CD14-positive monocyte (primary cell): ENCODE measurements around the gene TLNRD1. TPM values are rescaled to one million over a fixed set of nuclear protein-coding genes. Genes with fewer than 3 reads are reported as not detected.

Source experiments
- DNase-seq, 3 donors: peaks; one replicate each; pipeline ENCODE4 v3.0.0-alpha.2; 2011 to 2022
- H2AFZ ChIP-seq: 2 replicates; pipeline ENCODE4 v1.6.0; 2012; ENCODE audit warnings: mild to moderate bottlenecking, low read depth, low read length, inconsistent platforms; ENCODE audit not compliant: insufficient read depth, poor library complexity, severe bottlenecking
- H3K27ac ChIP-seq, 2 donors: 1 replicate in 1 of 2; 2 replicates in 1 of 2; pipeline ENCODE4 v1.5.1; 2012 to 2013; ENCODE audit warnings: low read length in 2 of 2, control low read depth in 1 of 2, inconsistent platforms in 1 of 2, low read depth in 1 of 2, mild to moderate bottlenecking in 1 of 2
- H3K27me3 ChIP-seq, 2 donors: one replicate each; pipeline versions ENCODE4 v1.6.0 to v1.6.1; 2011 to 2013; ENCODE audit warnings: low read length in 2 of 2; ENCODE audit not compliant: control insufficient read depth in 2 of 2, insufficient read depth in 2 of 2
- H3K36me3 ChIP-seq, 2 donors: replicated peaks in 1 of 2; 1 replicate in 1 of 2; 2 replicates in 1 of 2; pipeline versions ENCODE4 v1.5.1 to v1.6.1; 2012 to 2013; ENCODE audit warnings: low read length in 2 of 2, control low read depth in 1 of 2, inconsistent platforms in 1 of 2, mild to moderate bottlenecking in 1 of 2; ENCODE audit not compliant: insufficient read depth in 2 of 2, control insufficient read depth in 1 of 2
- H3K4me1 ChIP-seq, 2 donors: 1 replicate in 1 of 2; 2 replicates in 1 of 2; pipeline versions ENCODE4 v1.5.1 to v1.6.1; 2012 to 2013; ENCODE audit warnings: low read length in 2 of 2, control low read depth in 1 of 2, inconsistent platforms in 1 of 2, mild to moderate bottlenecking in 1 of 2, moderate library complexity in 1 of 2; ENCODE audit not compliant: insufficient read depth in 2 of 2, control insufficient read depth in 1 of 2
- H3K4me2 ChIP-seq: replicated peaks from 2 replicates; pipeline ENCODE3; 2012; ENCODE audit warnings: low read length, moderate library complexity, mild to moderate bottlenecking; ENCODE audit not compliant: poor library complexity, severe bottlenecking; ENCODE audit errors: extremely low read depth
- H3K4me3 ChIP-seq, 3 experiments: fragments of 200-600 bp in 1 of 3; sonication (generic) in 1 of 3; replicated peaks in 1 of 3; 1 replicate in 2 of 3; 2 replicates in 1 of 3; pipeline ENCODE4 v1.5.1; 2011 to 2013; ENCODE audit warnings: low read length in 3 of 3, mild to moderate bottlenecking in 3 of 3, control low read depth in 2 of 3, low read depth in 2 of 3, inconsistent platforms in 1 of 3, moderate library complexity in 1 of 3
- H3K79me2 ChIP-seq: 2 replicates; pipeline ENCODE4 v1.6.0; 2012; ENCODE audit warnings: mild to moderate bottlenecking, control low read depth, inconsistent platforms, low read length, moderate library complexity; ENCODE audit not compliant: insufficient read depth
- H3K9ac ChIP-seq: 2 replicates; pipeline ENCODE4 v1.6.0; 2017; ENCODE audit warnings: low read length, mild to moderate bottlenecking; ENCODE audit not compliant: insufficient read depth, poor library complexity, severe bottlenecking
- H3K9me3 ChIP-seq, 2 donors: replicated peaks in 1 of 2; 1 replicate in 1 of 2; 2 replicates in 1 of 2; pipeline versions ENCODE4 v1.5.1 to v1.6.1; 2012 to 2013; ENCODE audit warnings: low read length in 2 of 2, control low read depth in 1 of 2; ENCODE audit not compliant: control insufficient read depth in 1 of 2, insufficient read depth in 1 of 2
- H4K20me1 ChIP-seq: 2 replicates; pipeline ENCODE4 v1.6.0; 2012; ENCODE audit warnings: mild to moderate bottlenecking, low read length, control low read depth, moderate library complexity; ENCODE audit not compliant: insufficient read depth
- H3K27ac Mint-ChIP-seq, 7 donors: one replicate each; pipeline ENCODE4 v1.8.0; 2020; ENCODE audit warnings: mild to moderate bottlenecking in 7 of 7, mixed read lengths in 7 of 7, moderate library complexity in 6 of 7, inconsistent platforms in 2 of 7
- H3K27me3 Mint-ChIP-seq, 3 donors: one replicate each; pipeline ENCODE4 v1.8.0; 2021 to 2022; ENCODE audit warnings: low read depth in 3 of 3, mild to moderate bottlenecking in 3 of 3, mixed read lengths in 3 of 3, moderate library complexity in 3 of 3, inconsistent platforms in 1 of 3
- H3K36me3 Mint-ChIP-seq, 2 donors: one replicate each; pipeline ENCODE4 v1.8.0; 2020; ENCODE audit warnings: mixed read lengths in 2 of 2, inconsistent platforms in 1 of 2, mild to moderate bottlenecking in 1 of 2
- H3K4me1 Mint-ChIP-seq: one replicate; pipeline ENCODE4 v1.8.0; 2020; ENCODE audit warnings: mild to moderate bottlenecking, mixed read lengths
- H3K4me3 Mint-ChIP-seq, 2 donors: one replicate each; pipeline ENCODE4 v1.8.0; 2020; ENCODE audit warnings: mild to moderate bottlenecking in 2 of 2, mixed read lengths in 2 of 2, moderate library complexity in 1 of 2
- H3K9me3 Mint-ChIP-seq, 7 donors: one replicate each; pipeline ENCODE4 v1.8.0; 2020 to 2022; ENCODE audit warnings: mixed read lengths in 7 of 7, mild to moderate bottlenecking in 6 of 7, moderate library complexity in 6 of 7, inconsistent platforms in 2 of 7
- CTCF ChIP-seq: fragments of 200-600 bp; IDR thresholded peaks from one replicate; pipeline ENCODE4 v1.8.0; 2022; ENCODE audit warnings: antibody characterized with exemption, mild to moderate bottlenecking
- WGBS: methylation state at CpG from one replicate; pipeline ENCODE4 v1.1.5; 2013; ENCODE audit warnings: missing lambda C conversion rate; ENCODE audit not compliant: insufficient coverage; 5-methylcytosine and 5-hydroxymethylcytosine counted together
- intact Hi-C, 2 donors: fragments of 100-400 bp; cut with micrococcal nuclease; formaldehyde crosslinking; loops; one replicate each; pipeline versions ENCODE4 v1.15.0 to v1.15.1; 2023
- polyA plus RNA-seq, 3 donors: library from polyadenylated mRNA; depleted of rRNA in 1 of 3; unstranded in 2 of 3; stranded (reverse) in 1 of 3; fragments of 300-500 nt in 2 of 3; fragments of >200 nt in 1 of 3; fragmentation: Illumina TruSeq in 2 of 3; gene quantifications; 1 replicate in 2 of 3; 2 replicates in 1 of 3; pipeline ENCODE4 v1.2.3, GENCODE V29; 2012 to 2021

Gene TLNRD1
- polyA plus RNA-seq, 3 donors, result 2.6 to 12.6 (median 3.4) TPM

DNA sequence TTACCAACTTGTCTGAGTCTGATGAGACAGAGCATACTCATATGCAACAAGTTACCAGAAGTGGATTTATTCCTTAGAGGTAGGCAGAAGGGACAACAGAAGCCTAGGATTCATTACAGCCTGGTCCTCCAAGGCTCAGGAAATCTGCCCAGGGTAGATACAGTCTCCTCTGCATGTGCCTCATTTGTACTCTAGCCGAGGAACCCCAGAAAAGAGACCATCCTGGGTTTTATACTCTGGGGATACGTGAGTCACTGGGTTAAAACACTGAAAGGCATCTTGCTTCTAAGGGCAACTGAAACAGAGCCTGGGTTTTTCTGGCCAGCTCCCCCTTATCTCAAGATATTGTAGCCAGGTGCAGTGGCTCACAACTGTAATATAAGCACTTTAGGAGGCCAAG is 45.6 kb downstream of the TLNRD1 start:
- no peaks in the 10 kb centered on the region for H3K36me3 ChIP-seq
- Mint-ChIP-seq H3K36me3 (no peaks in the 10 kb centered on the region), H3K27ac (no peak overlapping the region), H3K4me3 (no peak overlapping the region), H3K27me3 (peaks cover 0 to 4% (median 3%) of the 10 kb centered on the region in 3 donors), H3K9me3 (peaks cover 0 to 10% (median 6%) of the 10 kb centered on the region in 7 donors), H3K4me1 (no peaks in the 10 kb centered on the region)
- no peaks in the 10 kb centered on the region for H4K20me1 ChIP-seq
- DNase-seq, result no peak
- no peak for TF ChIP-seq CTCF
- H3K27ac ChIP-seq, result no peak overlapping the region
- intact Hi-C loops, result no loop called here
- no peaks in the 10 kb centered on the region for H3K9me3 ChIP-seq
- no peak overlapping the region for H3K4me3 ChIP-seq
- WGBS, result 90% methylated on average over 1 of the region's 2 CpGs
- H2AFZ ChIP-seq, result no peak overlapping the region
- no peak overlapping the region for H3K9ac ChIP-seq
- H3K79me2 ChIP-seq, result no peaks in the 10 kb centered on the region
- no peaks in the 10 kb centered on the region for H3K4me1 ChIP-seq
- no peak overlapping the region for H3K4me2 ChIP-seq
- no peaks in the 10 kb centered on the region for H3K27me3 ChIP-seq

- intact Hi-C loops, result no loop called here
- peaks cover 10% of the 10 kb centered on the region for H3K4me1 Mint-ChIP-seq
- TF ChIP-seq CTCF, result no peak
Observed at GRCh38 chr15:81047928-81048327, 47.2 kb downstream of the TLNRD1 start.

More at GRCh38 chr15:81047928-81048327, 47.2 kb downstream of the TLNRD1 start:
- no peak for DNase-seq
- Histone ChIP-seq H4K20me1 (no peaks in the 10 kb centered on the region), H3K4me3 (no peak overlapping the region), H3K79me2 (no peaks in the 10 kb centered on the region), H3K27ac (no peak overlapping the region), H3K4me1 (peaks cover 4 to 8% of the 10 kb centered on the region in 2 donors), H3K9ac (no peak overlapping the region), H3K36me3 (no peaks in the 10 kb centered on the region), H3K27me3 (no peaks in the 10 kb centered on the region), H3K4me2 (no peak overlapping the region), H3K9me3 (no peaks in the 10 kb centered on the region), H2AFZ (no peak overlapping the region)
- Mint-ChIP-seq H3K27me3 (peaks cover 0 to 5% (median 4%) of the 10 kb centered on the region in 3 donors), H3K36me3 (no peaks in the 10 kb centered on the region), H3K27ac (no peak overlapping the region), H3K4me3 (no peak overlapping the region), H3K9me3 (peaks cover 0 to 10% (median 6%) of the 10 kb centered on the region in 7 donors)
- 94% methylated on average over 2 of the region's 3 CpGs for WGBS
